Measurements from ENCODE around the gene PRG2.

GRCh38 chr11:57378186-57378585, 12.3 kb downstream of the PRG2 start:
- TF ChIP-seq CTCF (IDR thresholded peaks at IDR 0.05; ENCODE audit: poor library complexity), result no peak
- no peak for TF ChIP-seq EZH2 (IDR thresholded peaks at IDR 0.05; ENCODE audit: borderline replicate concordance)
- TF ChIP-seq EZH2phosphoT487 (IDR thresholded peaks at IDR 0.05; ENCODE audit: low read depth, severe bottlenecking, unreplicated experiment), result no peak
